H54 (cell line): Measurements from ENCODE around the gene COQ9.
"Not testable (repeated sequence)": the region's sequence is repeated elsewhere in the genome, so short reads cannot be mapped to it uniquely, and the experiment has no call there.

ENCODE experiments used
- DNase-seq: peaks from one replicate; pipeline ENCODE4 v3.0.0; 2011; ENCODE audit warnings: low spot score, mixed read lengths; ENCODE audit not compliant: insufficient read length
- FAIRE-seq: peaks from 3 replicates; lab custom pipeline; 2011; peaks lifted over from hg19 to GRCh38; lab: Jason Lieb, UNC
- POLR2A ChIP-seq: IDR thresholded peaks from 2 replicates; pipeline ENCODE4 v1.6.1; 2011; ENCODE audit warnings: low read depth, mild to moderate bottlenecking, low read length

COQ9 gene

GRCh38 chr16:57447186-57447962, at the start of gene COQ9, which contains the start of gene CIAPIN1:
TSS of gene COQ9 (plus strand) at chr16:57447479. CDS start at chr16:57447506, 27 bp downstream.
TSS of gene CIAPIN1 (minus strand) at chr16:57447385. CDS start at chr16:57440928, 6,457 bp downstream.
- peak; percentile 94 for DNase-seq
- peak; percentile 87 for TF ChIP-seq POLR2A
- no peak for FAIRE-seq

GRCh38 chr16:57397493-57397892, 49.8 kb upstream of the COQ9 start:
- FAIRE-seq, DNase-seq: not testable (repeated sequence)

GRCh38 chr16:57401943-57402640, 45.2 kb upstream of the COQ9 start:
- TF ChIP-seq POLR2A: no peak
- no peak for FAIRE-seq
- no peak for DNase-seq

- no peak for DNase-seq
- no peak for TF ChIP-seq POLR2A
- no peak for FAIRE-seq
These were observed 43.1 kb upstream of the COQ9 start, which contains the start of gene CCL17 for GRCh38 chr16:57403965-57404817. TSS of gene CCL17 (plus strand) at chr16:57404767. CDS start at chr16:57413933, 9,166 bp downstream.

- TF ChIP-seq POLR2A: no peak
- no peak for DNase-seq
- no peak for FAIRE-seq
These were observed 42.2 kb upstream of the COQ9 start for GRCh38 chr16:57405097-57405496.

- TF ChIP-seq POLR2A: no peak
- FAIRE-seq (no peak), DNase-seq (no peak)
These were observed 40.4 kb upstream of the COQ9 start for GRCh38 chr16:57406881-57407280.

- no peak for FAIRE-seq
These were observed 39.5 kb upstream of the COQ9 start for GRCh38 chr16:57407521-57408353.

GRCh38 chr16:57409065-57409464, 38.2 kb upstream of the COQ9 start:
- no peak for DNase-seq
- FAIRE-seq: no peak
- TF ChIP-seq POLR2A: no peak

More at GRCh38 chr16:57407521-57408353, 39.5 kb upstream of the COQ9 start:
- DNase-seq: no peak
- TF ChIP-seq POLR2A: no peak

- FAIRE-seq (no peak), DNase-seq (no peak)
- TF ChIP-seq POLR2A: no peak
These were observed 37.2 kb upstream of the COQ9 start for GRCh38 chr16:57409870-57410587.

- no peak for TF ChIP-seq POLR2A
- DNase-seq: no peak
- FAIRE-seq: no peak
These were observed 35.8 kb upstream of the COQ9 start for GRCh38 chr16:57411362-57411976.

- no peak for DNase-seq
- TF ChIP-seq POLR2A: no peak
- no peak for FAIRE-seq
These were observed 34.7 kb upstream of the COQ9 start for GRCh38 chr16:57412584-57412983.

- no peak for DNase-seq
- FAIRE-seq: no peak
- TF ChIP-seq POLR2A: no peak
These were observed 34.0 kb upstream of the COQ9 start for GRCh38 chr16:57413301-57413730.
